HG03439 (cell line): Measurements from ENCODE around the gene TBX19.

Experiments
- ATAC-seq: cut with Tn5 transposase; IDR thresholded peaks from one replicate; pipeline ENCODE4 v1.9.1; 2021; ENCODE audit warnings: mild to moderate bottlenecking, moderate library complexity; ENCODE audit not compliant: unreplicated experiment

The TBX19 gene

GRCh38 chr1:168280296-168280927, at the start of gene TBX19:
TSS of gene TBX19 (plus strand) at chr1:168280877. CDS start at chr1:168281091, 214 bp downstream.
- ATAC-seq, result no peak

- ATAC-seq, result peak; percentile 61
These were observed 45.7 kb upstream of the TBX19 start for GRCh38 chr1:168234846-168235547.

GRCh38 chr1:168235548-168235885, 45.2 kb upstream of the TBX19 start:
- ATAC-seq, result no peak

- ATAC-seq, result no peak
These were observed 44.7 kb upstream of the TBX19 start for GRCh38 chr1:168235937-168236336.

- ATAC-seq, result no peak
These were observed 43.7 kb upstream of the TBX19 start for GRCh38 chr1:168236836-168237611.

- ATAC-seq, result no peak
These were observed 37.5 kb upstream of the TBX19 start for GRCh38 chr1:168243198-168243597.

GRCh38 chr1:168243636-168244212, 37.0 kb upstream of the TBX19 start:
- ATAC-seq, result no peak

GRCh38 chr1:168245042-168245441, 35.6 kb upstream of the TBX19 start:
- no peak for ATAC-seq

GRCh38 chr1:168246506-168246905, 34.2 kb upstream of the TBX19 start:
- ATAC-seq, result no peak

GRCh38 chr1:168252204-168252733, 28.4 kb upstream of the TBX19 start:
- no peak for ATAC-seq

- ATAC-seq, result no peak
These were observed 24.5 kb upstream of the TBX19 start for GRCh38 chr1:168256164-168256563.

- no peak for ATAC-seq
These were observed 23.3 kb upstream of the TBX19 start for GRCh38 chr1:168257397-168257796.

- no peak for ATAC-seq
These were observed 21.1 kb upstream of the TBX19 start for GRCh38 chr1:168259567-168259966.

GRCh38 chr1:168260393-168260792, 20.3 kb upstream of the TBX19 start:
- ATAC-seq, result no peak

GRCh38 chr1:168261390-168261789, 19.3 kb upstream of the TBX19 start:
- no peak for ATAC-seq

- no peak for ATAC-seq
These were observed 17.5 kb upstream of the TBX19 start for GRCh38 chr1:168263130-168263529.

- no peak for ATAC-seq
These were observed 16.4 kb upstream of the TBX19 start for GRCh38 chr1:168264296-168264695.

- no peak for ATAC-seq
These were observed 15.1 kb upstream of the TBX19 start for GRCh38 chr1:168265596-168265995.

GRCh38 chr1:168266644-168267186, 14.0 kb upstream of the TBX19 start:
- no peak for ATAC-seq

- no peak for ATAC-seq
These were observed 9.0 kb upstream of the TBX19 start for GRCh38 chr1:168271636-168272035.

GRCh38 chr1:168273575-168273974, 7.1 kb upstream of the TBX19 start:
- ATAC-seq, result no peak
